K562 (cell line): ENCODE results near the gene MB21D2. TPM values are rescaled to one million over a fixed set of nuclear protein-coding genes. Genes with fewer than 3 reads are reported as not detected.

Experiments
- ATAC-seq: fragments of 200-7000 bp; cut with Tn5 transposase; 3 replicates; pipeline ENCODE4 v1.9.1; 2020; ENCODE audit warnings: moderate library complexity
- BruUV-seq: library from RNA; stranded (reverse); fragments of 400-500 nt; replicated peaks from 2 replicates; lab custom pipeline; 2021; lab: Mats Ljungman, UMichigan
- CTCF ChIA-PET: fragments of 300-600 bp; formaldehyde crosslinking; extraction: SDS; loops from one replicate; lab custom pipeline; 2021; ENCODE audit warnings: low intra/inter-chr PET ratio; lab: Yijun Ruan, JAX
- POLR2A ChIA-PET: fragments of 300-600, 350-650 bp; sonication (Branson Sonifier 250); formaldehyde crosslinking; extraction: SDS; loops from one replicate; lab custom pipeline; 2021; ENCODE audit warnings: antibody characterized with exemption, inconsistent platforms; lab: Yijun Ruan, JAX
- DNase-seq, 4 experiments: peaks; one replicate each; pipeline versions ENCODE4 v3.0.0 to v3.0.0-alpha.2; 2011 to 2018; ENCODE audit warnings: low spot score in 3 of 4, mixed read lengths in 3 of 4; ENCODE audit errors: extremely low read depth in 1 of 4
- FAIRE-seq: peaks from 2 replicates; lab custom pipeline; 2011; peaks lifted over from hg19 to GRCh38; lab: Jason Lieb, UNC
- H2AFZ ChIP-seq: 2 replicates; pipeline ENCODE4 v1.6.0; 2011; ENCODE audit warnings: low read depth, low read length, control low read depth, inconsistent platforms
- H3K27ac ChIP-seq: fragments of 200-600 bp; 3 replicates; pipeline ENCODE4 v1.8.0; 2011; ENCODE audit warnings: low read depth, mild to moderate bottlenecking, control low read depth, inconsistent platforms, low read length, moderate library complexity, mixed read lengths; ENCODE audit errors: extremely low read depth
- H3K27me3 ChIP-seq, 2 experiments: fragments of 300-600 bp in 1 of 2; 2 replicates in 1 of 2; 3 replicates in 1 of 2; pipeline versions ENCODE4 v1.6.0 to v1.8.0; 2011; ENCODE audit warnings: inconsistent platforms in 2 of 2, low read length in 2 of 2, mild to moderate bottlenecking in 1 of 2, mixed read lengths in 1 of 2, moderate library complexity in 1 of 2; ENCODE audit not compliant: control insufficient read depth in 2 of 2, insufficient read depth in 2 of 2
- H3K36me3 ChIP-seq: fragments of 300-600 bp; 3 replicates; pipeline ENCODE4 v1.8.0; 2011; ENCODE audit warnings: mild to moderate bottlenecking, low read length, inconsistent platforms; ENCODE audit not compliant: control insufficient read depth, insufficient read depth
- H3K4me1 ChIP-seq, 2 experiments: fragments of 200-600 bp in 1 of 2; replicated peaks in 1 of 2; 2 replicates in 1 of 2; 3 replicates in 1 of 2; pipeline versions ENCODE4 v1.5.1 to v1.8.0; 2011; ENCODE audit warnings: inconsistent platforms in 2 of 2, low read length in 2 of 2, mild to moderate bottlenecking in 1 of 2, mixed read lengths in 1 of 2, moderate library complexity in 1 of 2; ENCODE audit not compliant: control insufficient read depth in 2 of 2, insufficient read depth in 2 of 2
- H3K4me2 ChIP-seq: 2 replicates; pipeline ENCODE4 v1.6.1; 2011; ENCODE audit warnings: low read length, control low read depth, inconsistent platforms, mixed read lengths; ENCODE audit not compliant: insufficient read depth
- H3K4me3 ChIP-seq: fragments of 200-600 bp; sonication (generic), shearing (Covaris generic); 2 replicates; pipeline ENCODE4 v1.5.1; 2016; ENCODE audit warnings: control low read depth, inconsistent platforms
- H3K79me2 ChIP-seq: fragments of 200-600 bp; 3 replicates; pipeline ENCODE4 v1.8.0; 2011; ENCODE audit warnings: low read length, inconsistent platforms; ENCODE audit not compliant: control insufficient read depth, insufficient read depth
- H3K9ac ChIP-seq, 2 experiments: 2 replicates each; pipeline versions ENCODE4 v1.6.0 to v1.6.1; 2011; ENCODE audit warnings: low read depth in 2 of 2, low read length in 2 of 2, control low read depth in 1 of 2, inconsistent platforms in 1 of 2, mild to moderate bottlenecking in 1 of 2, mixed read lengths in 1 of 2; ENCODE audit not compliant: insufficient read depth in 1 of 2
- H3K9me1 ChIP-seq: one replicate; pipeline ENCODE4 v1.6.0; 2011; ENCODE audit warnings: inconsistent platforms, mild to moderate bottlenecking, low read length, moderate library complexity; ENCODE audit not compliant: control insufficient read depth, insufficient read depth
- H3K9me3 ChIP-seq: replicated peaks from 2 replicates; pipeline ENCODE4 v1.5.1; 2011; ENCODE audit warnings: low read depth, low read length, inconsistent platforms; ENCODE audit not compliant: control insufficient read depth, insufficient read depth
- H4K20me1 ChIP-seq: replicated peaks from 2 replicates; pipeline ENCODE4 v1.6.1; 2011; ENCODE audit warnings: low read length, inconsistent platforms, mixed read lengths; ENCODE audit not compliant: control insufficient read depth, insufficient read depth
- FOXJ3 ChIP-seq: sonication (generic); formaldehyde crosslinking; IDR thresholded peaks from 2 replicates; pipeline ENCODE4 v1.4.0; 2020; ENCODE audit warnings: mild to moderate bottlenecking, missing genetic modification reagents
- MAFG ChIP-seq: fragments of 450-650 bp; conservative IDR thresholded peaks from 2 replicates; pipeline ENCODE4 v1.6.1; 2016; ENCODE audit warnings: missing genetic modification characterization, missing compliant biosample characterization
- NCOA1 ChIP-seq: fragments of 450-650 bp; IDR thresholded peaks from 2 replicates; pipeline ENCODE4 v1.6.1; 2016; ENCODE audit warnings: low read depth
- ZNF280A ChIP-seq: fragments of 450-650 bp; IDR thresholded peaks from 2 replicates; pipeline ENCODE4 v1.6.1; 2018; ENCODE audit warnings: mild to moderate bottlenecking, low read depth; ENCODE audit not compliant: partially characterized antibody
- WGBS: fragments of 100-300 bp; shearing (Covaris generic); methylation state at CpG from one replicate; pipeline ENCODE4 v1.1.6; 2016; ENCODE audit warnings: low coverage, mixed read lengths; ENCODE audit not compliant: insufficient coverage; ENCODE audit errors: missing lambda C conversion rate; 5-methylcytosine and 5-hydroxymethylcytosine counted together
- in situ Hi-C: fragments of 300-500 bp; cut with MboI; formaldehyde crosslinking; loops from 4 replicates; pipeline ENCODE4 v1.15.0; 2018; ENCODE audit warnings: inconsistent platforms, mixed read lengths
- intact Hi-C: fragments of 100-400 bp; cut with micrococcal nuclease; formaldehyde crosslinking; loops from 2 replicates; pipeline ENCODE4 v1.14.2; 2022
- polyA plus RNA-seq, 8 experiments: library from polyadenylated mRNA; depleted of rRNA in 4 of 8; stranded (reverse) in 5 of 8; unstranded in 3 of 8; fragments of >200 nt; fragmentation: Nextera tagmentation in 2 of 8; fragmentation: Illumina TruSeq in 1 of 8; extraction: Ambion mirVana in 2 of 8; extraction: Trizol in 1 of 8; gene quantifications; 2 replicates each; pipeline versions ENCODE4 v1.2.1 to v1.2.3, GENCODE V29; 2011 to 2014; ENCODE audit warnings: inconsistent platforms in 1 of 8, missing spikeins in 1 of 8
- total RNA-seq, 7 experiments: library from RNA; depleted of rRNA in 6 of 7; stranded (reverse); fragments of >200 nt in 6 of 7; fragmentation: Illumina TruSeq in 2 of 7; extraction: Trizol in 2 of 7; gene quantifications; 2 replicates each; pipeline versions ENCODE4 v1.2.1 to v1.2.3, GENCODE V29; 2011 to 2021; ENCODE audit warnings: low replicate concordance in 1 of 7

The MB21D2 gene
- total and polyA plus RNA-seq, 9 of the 15 experiments (the other 6 are each of a cell fraction or from before 2014, with no cell fraction given) = 0.01 TPM; not detected in 8

- 0% methylated on average over 1 of the region's 1 CpG for WGBS
- Histone ChIP-seq H4K20me1 (no peaks in the 10 kb centered on the region), H3K27me3 (no peaks in the 10 kb centered on the region), H2AFZ (no peak overlapping the region), H3K9me1 (no peaks in the 10 kb centered on the region), H3K36me3 (no peaks in the 10 kb centered on the region), H3K79me2 (no peaks in the 10 kb centered on the region), H3K4me2 (no peak overlapping the region), H3K9ac (no peak overlapping the region), H3K9me3 (no peaks in the 10 kb centered on the region), H3K4me1 (no peaks in the 10 kb centered on the region), H3K27ac (no peak overlapping the region), H3K4me3 (no peak overlapping the region)
- in situ Hi-C loops = no loop called here
- no TSS peak for BruUV-seq
- DNase-seq (no peak), ATAC-seq (no peak), FAIRE-seq (no peak)
- intact Hi-C loops = no loop called here
- POLR2A ChIA-PET = no interaction called here
- CTCF ChIA-PET = no interaction called here
- no peak for TF ChIP-seq NCOA1
- no peak for TF ChIP-seq MAFG (tag)
- no peak for TF ChIP-seq FOXJ3 (CRISPR knock-in tag)
- no peak for TF ChIP-seq ZNF280A
Observed at GRCh38 chr3:192747145-192747544, 170.5 kb downstream of the MB21D2 start.

Other genes with a start within 250 kb of the MB21D2 start
- not detected in 2 replicates for gene FGF12, start 190.3 kb downstream of the MB21D2 start, total RNA-seq (2014; rRNA removed)
- gene FGF12, start 190.3 kb downstream of the MB21D2 start, total RNA-seq (2014; rRNA removed; fragmentation: Illumina TruSeq; extraction: Trizol) = not detected in 2 replicates
- gene FGF12, start 190.3 kb downstream of the MB21D2 start, total RNA-seq (2015; rRNA removed; fragmentation: Illumina TruSeq; extraction: Trizol) = not detected in 2 replicates
- gene FGF12, start 190.3 kb downstream of the MB21D2 start, total RNA-seq (2021) = not detected in 2 replicates
- not detected in 2 replicates for gene FGF12, start 190.3 kb downstream of the MB21D2 start, polyA plus RNA-seq (2011; rRNA removed)
- gene FGF12, start 190.3 kb downstream of the MB21D2 start, polyA plus RNA-seq (2014; fragmentation: Illumina TruSeq; extraction: Trizol) = not detected in 2 replicates
- not detected for gene FGF12, start 190.3 kb downstream of the MB21D2 start, polyA plus RNA-seq (2014; fragmentation: Nextera tagmentation; extraction: Ambion mirVana)
- gene FGF12, start 190.3 kb downstream of the MB21D2 start, polyA plus RNA-seq (2014; rRNA removed) = not detected in 2 replicates